HCT116 (cell line): ENCODE measurements around the gene FALEC. TPM values are rescaled to one million over a fixed set of nuclear protein-coding genes. Genes with fewer than 3 reads are reported as not detected.

Experiments used
- ATAC-seq: fragments of 200-7000 bp; cut with Tn5 transposase; 2 replicates; pipeline ENCODE4 v1.9.1; 2020; ENCODE audit warnings: mild to moderate bottlenecking, moderate library complexity
- BruUV-seq: library from RNA; stranded (reverse); fragments of 400-500 nt; replicated peaks from 2 replicates; lab custom pipeline; 2021; lab: Mats Ljungman, UMichigan
- CTCF ChIA-PET: fragments of 300-600 bp; sonication (Branson Sonifier 250); formaldehyde crosslinking; loops from one replicate; lab custom pipeline; 2021; ENCODE audit warnings: antibody characterized with exemption; lab: Charles Lee
- POLR2A ChIA-PET: fragments of 300-600, 350-600 bp; sonication (Branson Sonifier 250); formaldehyde crosslinking; loops from one replicate; lab custom pipeline; 2021; ENCODE audit warnings: antibody characterized with exemption; lab: Charles Lee
- RAD21 ChIA-PET, 2 experiments: fragments of 300-600 bp; sonication (Branson Sonifier 250); formaldehyde crosslinking; loops; one replicate each; lab custom pipeline; 2023; ENCODE audit warnings: low total read pairs in 2 of 2; ENCODE audit not compliant: uncharacterized antibody in 2 of 2, unreplicated experiment in 2 of 2, low non-redundant PET in 1 of 2; lab: Charles Lee
- DNase-seq: peaks from one replicate; pipeline ENCODE4 v3.0.0-alpha.2; 2010; ENCODE audit warnings: low read depth, low spot score
- H2AFZ ChIP-seq: fragments of 200-600 bp; shearing (Covaris generic), sonication (generic); 2 replicates; pipeline ENCODE4 v1.6.1; 2017; ENCODE audit warnings: low read depth, mixed run types, mixed read lengths, antibody characterized with exemption, low read length; ENCODE audit not compliant: poor library complexity, severe bottlenecking
- H3K27ac ChIP-seq: 2 replicates; pipeline ENCODE4 v1.5.1; 2012; ENCODE audit warnings: low read depth, low read length
- H3K27me3 ChIP-seq: fragments of 200-600 bp; sonication (generic); 2 replicates; pipeline ENCODE4 v1.6.1; 2016; ENCODE audit warnings: mixed run types, low read length, mixed read lengths; ENCODE audit not compliant: insufficient read depth
- H3K36me3 ChIP-seq, 2 experiments: fragments of 200-500 bp in 1 of 2; fragments of 200-600 bp in 1 of 2; sonication (Bioruptor generic) in 1 of 2; sonication (generic) in 1 of 2; 2 replicates each; pipeline versions ENCODE4 v1.5.1 to v1.6.1; 2014 to 2016; ENCODE audit warnings: low read length in 2 of 2, inconsistent platforms in 1 of 2, mixed read lengths in 1 of 2, mixed run types in 1 of 2; ENCODE audit not compliant: insufficient read depth in 2 of 2, control insufficient read depth in 1 of 2
- H3K4me1 ChIP-seq, 2 experiments: fragments of 200-600 bp in 1 of 2; sonication (generic) in 1 of 2; 2 replicates each; pipeline versions ENCODE4 v1.5.1 to v1.6.1; 2012 to 2017; ENCODE audit warnings: low read length in 2 of 2, inconsistent platforms in 1 of 2, mild to moderate bottlenecking in 1 of 2, mixed read lengths in 1 of 2, mixed run types in 1 of 2, moderate library complexity in 1 of 2; ENCODE audit not compliant: insufficient read depth in 2 of 2, control insufficient read depth in 1 of 2
- H3K4me2 ChIP-seq: fragments of 200-600 bp; sonication (generic); 2 replicates; pipeline ENCODE4 v1.6.1; 2017; ENCODE audit warnings: mixed run types, low read length, mixed read lengths
- H3K4me3 ChIP-seq, 2 experiments: fragments of 200-600 bp in 1 of 2; sonication (generic) in 1 of 2; replicated peaks in 1 of 2; 2 replicates each; pipeline ENCODE4 v1.5.1; 2011 to 2016; ENCODE audit warnings: low read length in 2 of 2, control low read depth in 1 of 2, low read depth in 1 of 2, mild to moderate bottlenecking in 1 of 2, mixed read lengths in 1 of 2, mixed run types in 1 of 2
- H3K79me2 ChIP-seq: fragments of 200-600 bp; sonication (generic); 2 replicates; pipeline ENCODE4 v1.6.1; 2017; ENCODE audit warnings: mild to moderate bottlenecking, mixed run types, low read length, moderate library complexity, mixed read lengths; ENCODE audit not compliant: insufficient read depth
- H3K9ac ChIP-seq: fragments of 200-600 bp; sonication (generic); 2 replicates; pipeline ENCODE4 v1.6.1; 2016; ENCODE audit warnings: low read length, mixed read lengths
- H3K9me2 ChIP-seq: fragments of 200-600 bp; sonication (generic), shearing (Covaris generic); 2 replicates; pipeline ENCODE4 v1.6.1; 2017; ENCODE audit warnings: mixed run types, mild to moderate bottlenecking, moderate library complexity; ENCODE audit not compliant: insufficient read depth
- H3K9me3 ChIP-seq, 2 experiments: fragments of 200-500 bp in 1 of 2; fragments of 200-600 bp in 1 of 2; sonication (Bioruptor generic) in 1 of 2; sonication (generic) in 1 of 2; 2 replicates each; pipeline ENCODE4 v1.6.1; 2014 to 2017; ENCODE audit warnings: low read length in 2 of 2, mixed read lengths in 2 of 2, inconsistent platforms in 1 of 2, low read depth in 1 of 2, mild to moderate bottlenecking in 1 of 2, mixed run types in 1 of 2, moderate library complexity in 1 of 2; ENCODE audit not compliant: control insufficient read depth in 1 of 2, insufficient read depth in 1 of 2
- H4K20me1 ChIP-seq: fragments of 200-600 bp; sonication (generic), shearing (Covaris generic); 2 replicates; pipeline ENCODE4 v1.6.1; 2017; ENCODE audit warnings: mixed run types, mild to moderate bottlenecking, moderate library complexity; ENCODE audit not compliant: insufficient read depth
- ATF3 ChIP-seq: IDR thresholded peaks from 2 replicates; pipeline ENCODE4 v1.6.1; 2012
- CBX3 ChIP-seq: IDR thresholded peaks from 2 replicates; pipeline ENCODE4 v1.6.1; 2012; ENCODE audit warnings: low read depth
- CEBPB ChIP-seq: IDR thresholded peaks from 2 replicates; pipeline ENCODE4 v1.6.1; 2012; ENCODE audit warnings: low read depth
- EGR1 ChIP-seq: IDR thresholded peaks from 2 replicates; pipeline ENCODE4 v1.6.1; 2012; ENCODE audit warnings: low read depth
- ELF1 ChIP-seq: IDR thresholded peaks from 2 replicates; pipeline ENCODE4 v1.6.1; 2012; ENCODE audit warnings: low read depth, borderline replicate concordance
- EZH2phosphoT487 ChIP-seq: fragments of 200-600 bp; IDR thresholded peaks from 2 replicates; pipeline ENCODE4 v1.6.1; 2018; ENCODE audit warnings: antibody characterized with exemption, borderline replicate concordance
- JUND ChIP-seq: IDR thresholded peaks from 2 replicates; pipeline ENCODE4 v1.6.1; 2012
- MAX ChIP-seq: IDR thresholded peaks from 2 replicates; pipeline ENCODE4 v1.6.1; 2012
- POLR2AphosphoS5 ChIP-seq: IDR thresholded peaks from 2 replicates; pipeline ENCODE4 v1.6.1; 2011; ENCODE audit warnings: mild to moderate bottlenecking, low read depth, low read length, moderate library complexity
- RAD21 ChIP-seq: IDR thresholded peaks from 2 replicates; pipeline ENCODE4 v1.6.1; 2012; ENCODE audit warnings: low read depth, mild to moderate bottlenecking
- REST ChIP-seq: IDR thresholded peaks from 2 replicates; pipeline ENCODE4 v1.6.1; 2012; ENCODE audit warnings: low read depth
- SIN3A ChIP-seq: IDR thresholded peaks from 2 replicates; pipeline ENCODE4 v1.6.1; 2012; ENCODE audit warnings: low read depth
- SP1 ChIP-seq: IDR thresholded peaks from 2 replicates; pipeline ENCODE4 v1.6.1; 2012; ENCODE audit warnings: low read depth
- SRF ChIP-seq: IDR thresholded peaks from 2 replicates; pipeline ENCODE4 v1.6.1; 2012; ENCODE audit warnings: low read depth
- TCF7L2 ChIP-seq: IDR thresholded peaks from 2 replicates; pipeline ENCODE4 v1.7.0; 2011; ENCODE audit warnings: borderline replicate concordance, inconsistent platforms; ENCODE audit not compliant: insufficient read depth, insufficient read length; ENCODE audit errors: extremely low read depth
- ZBTB33 ChIP-seq: IDR thresholded peaks from 2 replicates; pipeline ENCODE4 v1.6.1; 2011; ENCODE audit warnings: mild to moderate bottlenecking, low read length, moderate library complexity; ENCODE audit not compliant: insufficient replicate concordance; ENCODE audit errors: extremely low read depth
- ZFX ChIP-seq: fragments of 450-650 bp; IDR thresholded peaks from 2 replicates; pipeline ENCODE4 v1.6.1; 2017
- ZNF274 ChIP-seq: fragments of 200-500 bp; sonication (Bioruptor generic); IDR thresholded peaks from 2 replicates; pipeline ENCODE4 v1.6.1; 2014; ENCODE audit warnings: mild to moderate bottlenecking, low read depth, low read length, inconsistent platforms
- intact Hi-C: fragments of 100-400 bp; cut with micrococcal nuclease; formaldehyde crosslinking; loops from 2 replicates; pipeline ENCODE4 v1.10.0; 2022
- total RNA-seq: library from RNA; stranded (reverse); gene quantifications from one replicate; pipeline ENCODE4 v1.2.1, GENCODE V29; 2021; ENCODE audit not compliant: unreplicated experiment

Gene FALEC
- total RNA-seq, 1 experiment from 2014 or later: 0.59 TPM

GRCh38 chr1:150543500-150544143, 28.1 kb downstream of the FALEC start:
- DNase-seq (no peak), ATAC-seq (no peak)
- intact Hi-C loops: no loop called here
- Histone ChIP-seq H3K4me1 (peaks cover 2 to 13% of the 10 kb centered on the region in 2 experiments; a peak in 3 of 4 replicates), H3K79me2 (no peaks in the 10 kb centered on the region), H3K36me3 (no peaks in the 10 kb centered on the region), H4K20me1 (no peaks in the 10 kb centered on the region), H3K27me3 (no peaks in the 10 kb centered on the region), H3K9ac (no peak overlapping the region), H3K9me2 (no peaks in the 10 kb centered on the region), H3K4me3 (no peak overlapping the region), H3K9me3 (no peaks in the 10 kb centered on the region), H2AFZ (no peak overlapping the region), H3K27ac (no peak overlapping the region), H3K4me2 (no peak overlapping the region)
- ChIA-PET RAD21 (no interaction called here), CTCF (interaction anchor here (1.0 to 1.4 kb wide), 2 partner anchors 11 to 17 kb away, joined by 4 read pairs; no protein-coding TSS in a partner anchor), POLR2A (no interaction called here)
- TF ChIP-seq SIN3A (no peak), EGR1 (no peak), ZFX (no peak), MAX (no peak), RAD21 (no peak), SRF (no peak), JUND (no peak), REST (no peak), CEBPB (no peak), POLR2AphosphoS5 (no peak), TCF7L2 (no peak), ZNF274 (no peak), ELF1 (no peak), ZBTB33 (no peak), ATF3 (no peak), EZH2phosphoT487 (no peak), SP1 (no peak), CBX3 (no peak)
- BruUV-seq: no TSS peak
